Liver (tissue), 9 donors: ENCODE measurements around the gene PTPN18. TPM values are rescaled to one million over a fixed set of nuclear protein-coding genes. Genes with fewer than 3 reads are reported as not detected.

Experiments used
- DNase-seq: peaks from one replicate; pipeline ENCODE4 v3.0.0-alpha.2; 2017; ENCODE audit warnings: low spot score
- H3K27ac ChIP-seq, 2 donors: one replicate each; pipeline ENCODE4 v1.7.0; 2013; ENCODE audit warnings: inconsistent platforms in 2 of 2, low read length in 2 of 2, control low read depth in 1 of 2, low read depth in 1 of 2, mild to moderate bottlenecking in 1 of 2
- H3K27me3 ChIP-seq, 4 donors: one replicate each; pipeline versions ENCODE4 v1.6.1 to v1.7.0; 2013; ENCODE audit warnings: low read length in 3 of 4, inconsistent platforms in 1 of 4, mild to moderate bottlenecking in 1 of 4, moderate library complexity in 1 of 4; ENCODE audit not compliant: control insufficient read depth in 4 of 4, insufficient read depth in 4 of 4
- H3K36me3 ChIP-seq, 4 donors: one replicate each; pipeline versions ENCODE4 v1.6.1 to v1.7.0; 2013; ENCODE audit warnings: low read length in 3 of 4, mild to moderate bottlenecking in 3 of 4, low read depth in 1 of 4, moderate library complexity in 1 of 4; ENCODE audit not compliant: control insufficient read depth in 4 of 4, insufficient read depth in 3 of 4
- H3K4me1 ChIP-seq, 4 donors: one replicate each; pipeline versions ENCODE4 v1.6.1 to v1.7.0; 2013; ENCODE audit warnings: low read length in 3 of 4, mild to moderate bottlenecking in 3 of 4, moderate library complexity in 1 of 4; ENCODE audit not compliant: control insufficient read depth in 4 of 4, insufficient read depth in 4 of 4
- H3K4me3 ChIP-seq, 3 donors: one replicate each; pipeline versions ENCODE4 v1.6.1 to v1.7.0; 2013; ENCODE audit warnings: low read length in 3 of 3, control low read depth in 1 of 3, low read depth in 1 of 3, mild to moderate bottlenecking in 1 of 3
- H3K9ac ChIP-seq, 2 donors: one replicate each; pipeline ENCODE4 v1.7.0; 2013; ENCODE audit warnings: low read length in 2 of 2, mild to moderate bottlenecking in 2 of 2, moderate library complexity in 2 of 2, control low read depth in 1 of 2, low read depth in 1 of 2
- H3K9me3 ChIP-seq, 4 donors: one replicate each; pipeline versions ENCODE4 v1.6.1 to v1.7.0; 2013; ENCODE audit warnings: low read length in 3 of 4; ENCODE audit not compliant: control insufficient read depth in 4 of 4
- ATF3 ChIP-seq: IDR thresholded peaks from 2 replicates; pipeline ENCODE4 v1.6.1; 2016; ENCODE audit warnings: antibody characterized with exemption
- CTCF ChIP-seq: fragments of 150-350 bp; IDR thresholded peaks from 2 replicates; pipeline ENCODE4 v1.5.1; 2017; ENCODE audit warnings: improper control_type of control experiment, low read depth, low read length; ENCODE audit not compliant: missing input control
- EGR1 ChIP-seq, 2 donors: IDR thresholded peaks; 2 replicates each; pipeline ENCODE4 v1.6.1; 2016 to 2018; ENCODE audit warnings: antibody characterized with exemption in 2 of 2, low read depth in 2 of 2
- FOXA1 ChIP-seq: IDR thresholded peaks from 2 replicates; pipeline ENCODE4 v1.6.1; 2016; ENCODE audit warnings: antibody characterized with exemption
- FOXA2 ChIP-seq: IDR thresholded peaks from 2 replicates; pipeline ENCODE4 v1.6.1; 2016; ENCODE audit warnings: antibody characterized with exemption
- GABPA ChIP-seq, 2 donors: IDR thresholded peaks in 1 of 2; conservative IDR thresholded peaks in 1 of 2; 2 replicates each; pipeline ENCODE4 v1.6.1; 2016; ENCODE audit warnings: antibody characterized with exemption in 2 of 2, mild to moderate bottlenecking in 1 of 2, moderate library complexity in 1 of 2
- HNF4A ChIP-seq, 2 donors: conservative IDR thresholded peaks; 2 replicates each; pipeline ENCODE4 v1.6.1; 2016; ENCODE audit warnings: antibody characterized with exemption in 2 of 2, mild to moderate bottlenecking in 2 of 2
- HNF4G ChIP-seq: IDR thresholded peaks from 2 replicates; pipeline ENCODE4 v1.6.1; 2016; ENCODE audit warnings: antibody characterized with exemption
- JUND ChIP-seq, 2 donors: IDR thresholded peaks; 2 replicates each; pipeline ENCODE4 v1.6.1; 2016; ENCODE audit warnings: antibody characterized with exemption in 2 of 2
- MAX ChIP-seq: IDR thresholded peaks from 2 replicates; pipeline ENCODE4 v1.6.1; 2016; ENCODE audit warnings: antibody characterized with exemption
- NR2F2 ChIP-seq: IDR thresholded peaks from 2 replicates; pipeline ENCODE4 v1.6.1; 2016; ENCODE audit warnings: antibody characterized with exemption
- RAD21 ChIP-seq, 2 donors: IDR thresholded peaks; 2 replicates each; pipeline ENCODE4 v1.6.1; 2016; ENCODE audit warnings: antibody characterized with exemption in 2 of 2, mild to moderate bottlenecking in 2 of 2
- REST ChIP-seq: IDR thresholded peaks from 2 replicates; pipeline ENCODE4 v1.6.1; 2016; ENCODE audit warnings: antibody characterized with exemption, mild to moderate bottlenecking
- RXRA ChIP-seq, 2 donors: IDR thresholded peaks; 2 replicates each; pipeline ENCODE4 v1.6.1; 2017 to 2018; ENCODE audit warnings: antibody characterized with exemption in 2 of 2, mild to moderate bottlenecking in 1 of 2
- SP1 ChIP-seq: IDR thresholded peaks from 2 replicates; pipeline ENCODE4 v1.6.1; 2018; ENCODE audit warnings: antibody characterized with exemption, mild to moderate bottlenecking
- TAF1 ChIP-seq: conservative IDR thresholded peaks from 2 replicates; pipeline ENCODE4 v1.6.1; 2016; ENCODE audit warnings: antibody characterized with exemption, mild to moderate bottlenecking
- YY1 ChIP-seq: IDR thresholded peaks from 2 replicates; pipeline ENCODE4 v1.6.1; 2016; ENCODE audit warnings: antibody characterized with exemption, mild to moderate bottlenecking
- ZBTB33 ChIP-seq: IDR thresholded peaks from 2 replicates; pipeline ENCODE4 v1.6.1; 2016; ENCODE audit warnings: antibody characterized with exemption
- WGBS: extraction: QIAGEN DNeasy Blood & Tissue Kit; methylation state at CpG from one replicate; pipeline ENCODE4 v1.1.7; 2013; 5-methylcytosine and 5-hydroxymethylcytosine counted together
- polyA plus RNA-seq, 2 donors: library from polyadenylated mRNA; stranded (reverse) in 1 of 2; unstranded in 1 of 2; fragments of 200-250 nt in 1 of 2; fragments of >200 nt in 1 of 2; fragmentation: Nextera tagmentation in 1 of 2; extraction: Ambion mirVana in 1 of 2; gene quantifications; one replicate each; pipeline versions ENCODE4 v1.2.1 to v1.2.3, GENCODE V29; 2013 to 2015
- total RNA-seq, 2 donors: library from RNA; depleted of rRNA; stranded (reverse); fragments of >200 nt; gene quantifications; one replicate each; pipeline ENCODE4 v1.2.3, GENCODE V29; 2014
- donor health status: healthy.
- donor health status: healthy.
- donor health status: healthy.
- donor health status: healthy.
- donor health status: healthy.

Gene PTPN18
- total and polyA plus RNA-seq, 4 donors = 14.0 to 28.6 (median 16.7) TPM

- TF ChIP-seq RXRA (IDR thresholded peaks at IDR 0.05) = no peak
- TF ChIP-seq HNF4A (conservative IDR thresholded peaks at IDR 0.05) = no peak
- TF ChIP-seq TAF1 = no peak
- no peak for DNase-seq
- 59% methylated on average over 1 of the region's 1 CpG for WGBS
- Histone ChIP-seq H3K27me3 (no peaks in the 10 kb centered on the region), H3K4me3 (no peak overlapping the region), H3K9ac (no peak overlapping the region), H3K27ac (no peak overlapping the region), H3K36me3 (peaks cover 0 to 9% (median 0%) of the 10 kb centered on the region in 4 donors), H3K4me1 (no peaks in the 10 kb centered on the region), H3K9me3 (no peaks in the 10 kb centered on the region)
Observed at GRCh38 chr2:130366720-130367119, 10.9 kb downstream of the PTPN18 start.

GRCh38 chr2:130368786-130369185, 12.9 kb downstream of the PTPN18 start:
- Histone ChIP-seq H3K4me3 (no peak overlapping the region), H3K9me3 (no peaks in the 10 kb centered on the region), H3K9ac (no peak overlapping the region), H3K36me3 (peaks cover 0 to 9% (median 0%) of the 10 kb centered on the region in 4 donors), H3K27me3 (no peaks in the 10 kb centered on the region), H3K4me1 (peaks cover 0 to 3% (median 0%) of the 10 kb centered on the region in 4 donors), H3K27ac (no peak overlapping the region)
- DNase-seq = no peak
- 96% methylated on average over 5 of the region's 5 CpGs for WGBS
- no peak for TF ChIP-seq TAF1
- no peak for TF ChIP-seq REST
- TF ChIP-seq FOXA2 = no peak
- no peak for TF ChIP-seq HNF4G
- TF ChIP-seq CTCF = no peak
- no peak for TF ChIP-seq MAX
- no peak for TF ChIP-seq ATF3
- no peak for TF ChIP-seq EGR1 (IDR thresholded peaks at IDR 0.05; ENCODE audit: low read depth in 2 of 2)
- no peak for TF ChIP-seq GABPA (IDR thresholded peaks at IDR 0.05 in 1 of 2, conservative IDR thresholded peaks at IDR 0.05 in 1 of 2)
- TF ChIP-seq NR2F2 = no peak
- TF ChIP-seq ZBTB33 = no peak
- no peak for TF ChIP-seq FOXA1
- no peak for TF ChIP-seq RXRA (IDR thresholded peaks at IDR 0.05)
- no peak for TF ChIP-seq HNF4A (conservative IDR thresholded peaks at IDR 0.05)
- no peak for TF ChIP-seq JUND (IDR thresholded peaks at IDR 0.05)
- TF ChIP-seq RAD21 (IDR thresholded peaks at IDR 0.05) = no peak
- no peak for TF ChIP-seq YY1
- no peak for TF ChIP-seq SP1
